GM10248 (cell line): ENCODE data around the gene FSTL4.

Experiments
- CTCF ChIA-PET: fragments of 300-600 bp; sonication (Branson Sonifier 250); formaldehyde crosslinking; extraction: SDS; loops from one replicate; lab custom pipeline; 2021; ENCODE audit warnings: antibody characterized with exemption; lab: Yijun Ruan, JAX
- POLR2A ChIA-PET: fragments of 350-650 bp; sonication (Branson Sonifier 250); formaldehyde crosslinking; extraction: SDS; loops from one replicate; lab custom pipeline; 2020; ENCODE audit warnings: antibody characterized with exemption; lab: Yijun Ruan, JAX
- DNase-seq: peaks from one replicate; pipeline ENCODE4 v3.0.0; 2012; ENCODE audit errors: extremely low spot score
- TF ChIP-seq, protein P1 (sequence below): IDR thresholded peaks from 2 replicates; pipeline ENCODE4 v1.5.1; 2012; ENCODE audit warnings: mild to moderate bottlenecking, low read depth; ENCODE audit errors: extremely low read depth, missing control alignments, control extremely low read depth

The FSTL4 gene

DNA sequence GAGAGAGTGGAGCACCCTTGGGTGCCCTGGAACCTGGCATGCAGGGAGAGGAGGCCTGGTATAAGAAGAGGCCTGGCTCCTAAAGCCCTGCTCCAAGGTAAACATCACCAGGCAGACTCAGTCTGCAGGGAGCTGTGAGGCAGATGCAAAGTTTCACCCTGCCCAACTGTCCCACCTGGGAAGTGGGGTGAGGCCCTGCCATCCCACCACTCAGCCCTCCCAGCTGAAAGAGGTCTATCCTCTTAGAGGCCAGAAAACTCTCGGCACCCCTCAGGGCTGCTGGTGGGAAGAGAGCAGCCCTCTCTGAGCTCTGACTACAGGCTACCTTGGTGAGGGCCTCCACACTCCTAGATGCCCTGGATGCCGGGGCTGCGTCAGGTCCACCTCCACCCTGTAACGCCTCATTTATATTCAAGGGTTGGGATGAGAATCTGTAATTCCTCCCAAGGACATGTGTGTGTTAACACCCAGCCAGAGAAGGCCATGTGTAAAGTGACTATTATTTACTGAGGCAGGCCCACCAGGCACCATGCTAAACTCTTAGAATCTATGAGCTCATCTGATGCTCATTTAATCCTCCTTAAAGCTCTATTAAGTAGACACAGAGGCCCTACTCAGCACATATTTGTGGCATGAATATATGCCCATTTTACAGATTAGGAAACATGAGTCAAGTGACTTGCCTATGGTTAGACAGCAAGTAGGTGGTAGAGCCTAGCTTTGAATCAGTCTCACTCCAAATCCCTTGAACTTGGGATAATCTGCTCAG, 205.9 kb downstream of the FSTL4 start:
- POLR2A ChIA-PET: no interaction called here
- TF ChIP-seq, protein P1, sequence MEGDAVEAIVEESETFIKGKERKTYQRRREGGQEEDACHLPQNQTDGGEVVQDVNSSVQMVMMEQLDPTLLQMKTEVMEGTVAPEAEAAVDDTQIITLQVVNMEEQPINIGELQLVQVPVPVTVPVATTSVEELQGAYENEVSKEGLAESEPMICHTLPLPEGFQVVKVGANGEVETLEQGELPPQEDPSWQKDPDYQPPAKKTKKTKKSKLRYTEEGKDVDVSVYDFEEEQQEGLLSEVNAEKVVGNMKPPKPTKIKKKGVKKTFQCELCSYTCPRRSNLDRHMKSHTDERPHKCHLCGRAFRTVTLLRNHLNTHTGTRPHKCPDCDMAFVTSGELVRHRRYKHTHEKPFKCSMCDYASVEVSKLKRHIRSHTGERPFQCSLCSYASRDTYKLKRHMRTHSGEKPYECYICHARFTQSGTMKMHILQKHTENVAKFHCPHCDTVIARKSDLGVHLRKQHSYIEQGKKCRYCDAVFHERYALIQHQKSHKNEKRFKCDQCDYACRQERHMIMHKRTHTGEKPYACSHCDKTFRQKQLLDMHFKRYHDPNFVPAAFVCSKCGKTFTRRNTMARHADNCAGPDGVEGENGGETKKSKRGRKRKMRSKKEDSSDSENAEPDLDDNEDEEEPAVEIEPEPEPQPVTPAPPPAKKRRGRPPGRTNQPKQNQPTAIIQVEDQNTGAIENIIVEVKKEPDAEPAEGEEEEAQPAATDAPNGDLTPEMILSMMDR: no peak
- CTCF ChIA-PET: interaction anchor here (1.6 to 7.0 kb wide), 4 partner anchors 9 to 17 kb away, joined by 4 to 51 read pairs (median 8); no protein-coding TSS in a partner anchor
- DNase-seq: no peak

GRCh38 chr5:133405275-133406034, 206.9 kb downstream of the FSTL4 start:
- ChIA-PET CTCF (interaction anchor here (1.2 to 7.0 kb wide), 4 partner anchors 8 to 18 kb away, joined by 5 to 51 read pairs (median 6); no protein-coding TSS in a partner anchor), POLR2A (no interaction called here)
- DNase-seq: no peak
- TF ChIP-seq, protein P1: no peak

DNA sequence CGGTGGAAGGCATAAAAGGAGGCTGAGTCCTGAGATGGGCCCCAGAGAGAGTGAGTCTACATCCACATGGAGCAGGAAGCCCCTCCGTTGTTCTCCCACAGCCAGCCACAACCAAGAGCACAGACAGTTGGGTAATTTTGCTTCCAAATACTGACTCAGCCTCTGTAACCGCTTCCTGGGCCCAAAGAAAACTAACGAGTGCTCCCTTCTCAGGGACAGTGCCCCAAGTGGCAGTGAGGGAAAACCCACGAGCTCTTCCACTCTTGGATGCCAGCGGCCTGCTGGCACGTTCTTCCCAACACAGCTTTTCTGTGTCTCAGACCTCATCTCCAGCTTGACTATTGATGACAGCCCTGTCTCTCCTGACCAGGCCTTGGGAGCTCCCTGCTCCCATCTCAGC, 207.6 kb downstream of the FSTL4 start:
- DNase-seq: no peak
- ChIA-PET CTCF (interaction anchor here (1.2 to 2.1 kb wide), 3 partner anchors 10 to 19 kb away, joined by 5 to 6 read pairs (median 6); no protein-coding TSS in a partner anchor), POLR2A (no interaction called here)
- TF ChIP-seq, protein P1: no peak

DNA sequence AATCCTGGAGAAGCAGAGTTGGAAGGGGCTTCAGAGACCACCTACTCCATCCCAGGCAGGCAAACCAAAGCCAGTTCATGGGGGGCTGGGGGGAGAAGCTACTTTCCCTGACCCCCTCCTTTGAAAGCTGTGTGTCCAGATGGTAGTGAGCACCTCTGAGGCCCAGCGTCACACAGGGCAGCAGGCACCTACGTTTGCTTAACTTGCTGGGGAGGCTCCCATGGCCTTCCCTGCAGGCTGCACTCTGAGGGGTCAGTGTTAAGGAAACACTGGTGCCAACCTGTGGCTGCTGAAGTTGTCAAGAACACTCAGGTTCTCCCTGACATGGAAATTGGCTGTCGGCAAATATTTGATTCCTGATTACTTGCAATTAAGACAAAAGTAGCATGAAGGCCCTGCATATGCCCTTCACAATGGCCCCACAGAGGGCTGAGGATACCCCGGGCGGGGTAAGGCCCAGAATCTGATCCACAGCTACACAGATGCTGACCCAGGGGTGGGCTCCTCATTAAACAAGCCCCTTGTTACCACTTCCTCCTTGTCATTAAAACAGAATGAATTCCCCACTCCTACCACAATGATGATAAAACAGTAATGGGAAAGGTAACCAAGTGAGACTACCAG, 208.5 kb downstream of the FSTL4 start:
- TF ChIP-seq, protein P1: no peak
- no peak for DNase-seq
- POLR2A ChIA-PET: no interaction called here
- CTCF ChIA-PET: interaction anchor here (1.7 to 2.1 kb wide), 2 partner anchors 14 to 20 kb away, joined by 6 read pairs; no protein-coding TSS in a partner anchor

DNA sequence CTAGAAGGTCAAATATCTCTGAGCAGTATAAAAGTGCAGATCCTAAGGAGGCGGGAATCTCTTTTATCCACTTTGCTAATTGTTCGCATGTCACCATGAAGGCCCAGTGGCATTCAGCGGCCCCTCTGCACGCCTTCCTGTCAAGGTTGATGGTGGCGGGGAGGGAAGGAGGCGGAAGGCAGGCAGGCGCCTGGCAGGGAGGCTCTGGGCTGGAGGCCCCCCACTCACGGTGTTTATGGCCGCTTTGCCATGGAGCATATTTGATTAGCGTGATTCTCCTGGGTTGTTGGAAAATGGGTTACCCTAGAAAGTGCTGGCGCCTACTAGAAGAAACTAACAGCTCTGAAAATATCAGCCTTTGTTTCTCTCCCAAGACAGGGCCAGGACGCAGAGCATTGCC, 209.6 kb downstream of the FSTL4 start:
- ChIA-PET POLR2A (no interaction called here), CTCF (interaction anchor here (2.1 kb wide), 1 partner anchor 21 kb away, joined by 6 read pairs; no protein-coding TSS in a partner anchor)
- DNase-seq: no peak
- TF ChIP-seq, protein P1: no peak
